ENCODE measurements around the gene ZNF804A. TPM values are rescaled to one million over a fixed set of nuclear protein-coding genes. Genes with fewer than 3 reads are reported as not detected.
A peak's percentile ranks its signal among the peaks of the same experiment; 100 is the strongest.

Gene ZNF804A
- total and polyA plus RNA-seq, 2 of the 4 experiments (the other 2 are of a cell fraction) = 2.2 to 2.7 TPM

- 78% methylated on average over 1 of the region's 1 CpG; no CpG with 5 or more reads in 1 of the 2 experiments for WGBS, 2 experiments (ENCODE audit: extremely low coverage in 2 of 2, insufficient read length in 1 of 2)
- no peak overlapping the region for H3K14ac ChIP-seq (replicated peaks; ENCODE audit: low read depth, low read length)
- H3K9me3 ChIP-seq (ENCODE audit: control insufficient read depth, insufficient read depth, low read length) = no peaks in the 10 kb centered on the region
- H2BK5ac ChIP-seq (ENCODE audit: low read depth, low read length, poor library complexity, severe bottlenecking) = no peak overlapping the region
- no peaks in the 10 kb centered on the region for H3K36me3 ChIP-seq (ENCODE audit: control insufficient read depth, insufficient read depth, low read length)
- DNase-seq = peak; percentile 15
- H3K56ac ChIP-seq (ENCODE audit: extremely low read depth, insufficient read depth, low read length) = no peak overlapping the region
- H3K9ac ChIP-seq (ENCODE audit: low read depth, low read length) = no peak overlapping the region
- no peak overlapping the region for H3K18ac ChIP-seq (ENCODE audit: low read depth, low read length)
- H2BK20ac ChIP-seq (ENCODE audit: low read depth, low read length) = no peak overlapping the region
- no peak overlapping the region for H3K4me3 ChIP-seq (ENCODE audit: insufficient read depth, low read depth, low read length)
- no peak overlapping the region for H2AK9ac ChIP-seq (replicated peaks; ENCODE audit: low read depth, low read length, poor library complexity)
- H4K20me1 ChIP-seq (ENCODE audit: insufficient read depth, low read length) = no peaks in the 10 kb centered on the region
- ATAC-seq (ENCODE audit: low read depth) = no peak
- TF ChIP-seq FOS (IDR thresholded peaks at IDR 0.05; ENCODE audit: low read depth, low read length) = no peak
- no peak for TF ChIP-seq RCOR1 (IDR thresholded peaks at IDR 0.05; ENCODE audit: insufficient replicate concordance, low read length)
- no peak for TF ChIP-seq POLR2A (IDR thresholded peaks at IDR 0.05; ENCODE audit: low read depth, low read length)
- TF ChIP-seq SMC3 (IDR thresholded peaks at IDR 0.05; ENCODE audit: low read depth, low read length) = no peak
- no peak for TF ChIP-seq MAFK (IDR thresholded peaks at IDR 0.05; ENCODE audit: low read depth, low read length)
- TF ChIP-seq MXI1 (IDR thresholded peaks at IDR 0.05; ENCODE audit: borderline replicate concordance, low read depth, low read length) = no peak
- TF ChIP-seq RAD21 (IDR thresholded peaks at IDR 0.05; ENCODE audit: low read length) = no peak
- no peak for TF ChIP-seq MAZ (IDR thresholded peaks at IDR 0.05; ENCODE audit: borderline replicate concordance, low read depth, low read length)
- TF ChIP-seq RFX5 (IDR thresholded peaks at IDR 0.05; ENCODE audit: low read depth, low read length) = no peak
- no peak for TF ChIP-seq BHLHE40 (IDR thresholded peaks at IDR 0.05; ENCODE audit: low read depth, low read length)
- no peak for TF ChIP-seq NFE2L2 (IDR thresholded peaks at IDR 0.05; ENCODE audit: low read depth, low read length)
- TF ChIP-seq CTCF (conservative IDR thresholded peaks at IDR 0.05; ENCODE audit: low read depth, low read length) = no peak
- TF ChIP-seq CHD1 (IDR thresholded peaks at IDR 0.05; ENCODE audit: low read depth, low read length) = no peak
- no peak for TF ChIP-seq CEBPB (IDR thresholded peaks at IDR 0.05; ENCODE audit: low read depth, low read length)
- TF ChIP-seq ELK1 (IDR thresholded peaks at IDR 0.05; ENCODE audit: borderline replicate concordance, low read depth, low read length) = no peak
- no peak for TF ChIP-seq USF2 (IDR thresholded peaks at IDR 0.05; ENCODE audit: low read depth, low read length)
- intact Hi-C loops (cut with micrococcal nuclease) (no loop called here), in situ Hi-C loops (cut with MboI; ENCODE audit: low sequenced_read_pairs) (no loop called here), dilution Hi-C loops (cut with HindIII; ENCODE audit: low sequenced_read_pairs, unreplicated experiment) (no loop called here)
- H3K27ac ChIP-seq (ENCODE audit: insufficient read depth, low read length) = no peak overlapping the region
- no peak overlapping the region for H2BK120ac ChIP-seq (ENCODE audit: low read depth, low read length)
- no peak overlapping the region for H3K23ac ChIP-seq (ENCODE audit: low read depth, low read length)
- no peak overlapping the region for H4K8ac ChIP-seq (ENCODE audit: low read depth in 2 of 2, low read length in 2 of 2)
- H3K9me1 ChIP-seq (ENCODE audit: insufficient read depth, low read length) = no peaks in the 10 kb centered on the region
- H4K91ac ChIP-seq (ENCODE audit: insufficient read depth, low read depth, low read length) = no peak overlapping the region
- no peaks in the 10 kb centered on the region for H3K4me1 ChIP-seq (ENCODE audit: control insufficient read depth, insufficient read depth, low read length)
- no peak overlapping the region for H2AFZ ChIP-seq (replicated peaks; ENCODE audit: low read length, poor library complexity)
- ChIA-PET CTCF (no interaction called here), POLR2A (ENCODE audit: unreplicated experiment) (interaction anchor here (0.5 kb wide), 1 partner anchor 17 kb away, joined by 3 read pairs; no protein-coding TSS in a partner anchor)
- H4K5ac ChIP-seq (ENCODE audit: low read depth, low read length) = no peak overlapping the region
- H2BK15ac ChIP-seq (ENCODE audit: low read depth, low read length) = no peak overlapping the region
- no peak overlapping the region for H3K4ac ChIP-seq (ENCODE audit: low read depth, low read length)
- H2AK5ac ChIP-seq (ENCODE audit: low read depth, low read length) = no peak overlapping the region
- H3K27me3 ChIP-seq (ENCODE audit: control insufficient read depth, insufficient read depth, low read length) = no peaks in the 10 kb centered on the region
- BruUV-seq (replicated peaks) = no TSS peak
- H3K4me2 ChIP-seq (ENCODE audit: low read depth, low read length) = no peak overlapping the region
- H3K79me1 ChIP-seq (ENCODE audit: low read depth in 1 of 2, low read length in 2 of 2) = no peaks in the 10 kb centered on the region
Observed at GRCh38 chr2:184743096-184743495, 144.8 kb downstream of the ZNF804A start.
